MG63 (cell line): Measurements from ENCODE around the gene TNFRSF11A. TPM values are rescaled to one million over a fixed set of nuclear protein-coding genes. Genes with fewer than 3 reads are reported as not detected.

ENCODE experiments used
- DNase-seq: peaks from one replicate; pipeline ENCODE4 v3.0.0-alpha.2; 2020
- H3K27me3 ChIP-seq: fragments of 250-450 bp; sonication (Bioruptor Pico); 2 replicates; pipeline ENCODE4 v1.5.1; 2020; ENCODE audit warnings: mild to moderate bottlenecking, moderate library complexity
- H3K36me3 ChIP-seq: fragments of 250-450 bp; sonication (Bioruptor Pico); 2 replicates; pipeline ENCODE4 v1.5.1; 2020; ENCODE audit warnings: mild to moderate bottlenecking, moderate library complexity
- H3K4me3 ChIP-seq: fragments of 250-450 bp; sonication (Bioruptor Pico); 2 replicates; pipeline ENCODE4 v1.5.1; 2020; ENCODE audit warnings: mild to moderate bottlenecking, moderate library complexity
- H3K9me3 ChIP-seq: fragments of 250-450 bp; sonication (Bioruptor Pico); 2 replicates; pipeline ENCODE4 v1.5.1; 2020; ENCODE audit warnings: mild to moderate bottlenecking, moderate library complexity
- total RNA-seq: library from RNA; depleted of rRNA; stranded (reverse); fragments of >200 nt; shearing (Covaris generic); gene quantifications from 2 replicates; pipeline ENCODE4 v1.2.3, GENCODE V29; 2014; ENCODE audit warnings: low replicate concordance; rRNA removed

The TNFRSF11A gene
- 1.8 and 7.0 TPM in 2 replicates for total RNA-seq

GRCh38 chr18:62324917-62325805, at the start of gene TNFRSF11A:
TSS of gene TNFRSF11A (plus strand) at chr18:62325310. CDS start at chr18:62325353, 43 bp downstream.
- peak; percentile 37 for DNase-seq
- H3K36me3 ChIP-seq = no peaks in the 10 kb centered on the region

GRCh38 chr18:62277045-62277444, 48.1 kb upstream of the TNFRSF11A start:
- DNase-seq = no peak
- Histone ChIP-seq H3K9me3 (no peaks in the 10 kb centered on the region), H3K36me3 (peaks cover 2% of the 10 kb centered on the region; the same call in 1 of the 2 replicates), H3K4me3 (no peak overlapping the region), H3K27me3 (no peaks in the 10 kb centered on the region)

More at GRCh38 chr18:62324917-62325805, at the start of gene TNFRSF11A:
- Histone ChIP-seq H3K9me3 (no peaks in the 10 kb centered on the region), H3K4me3 (peak within 1 kb of the TSS; percentile 51), H3K27me3 (peaks cover 11% of the 10 kb centered on the region)

- Histone ChIP-seq H3K36me3 (peaks cover 2% of the 10 kb centered on the region), H3K27me3 (no peaks in the 10 kb centered on the region), H3K9me3 (no peaks in the 10 kb centered on the region), H3K4me3 (no peak overlapping the region)
- DNase-seq = no peak
Measured at GRCh38 chr18:62279561-62279960, 45.5 kb upstream of the TNFRSF11A start.

- DNase-seq = no peak
- Histone ChIP-seq H3K9me3 (no peaks in the 10 kb centered on the region), H3K27me3 (no peaks in the 10 kb centered on the region), H3K4me3 (no peak overlapping the region), H3K36me3 (peaks cover 2% of the 10 kb centered on the region)
Measured at GRCh38 chr18:62280058-62280457, 45.1 kb upstream of the TNFRSF11A start.

GRCh38 chr18:62280786-62281185, 44.3 kb upstream of the TNFRSF11A start:
- H3K4me3 ChIP-seq = no peak overlapping the region
- H3K27me3 ChIP-seq = no peaks in the 10 kb centered on the region
- peaks cover 2% of the 10 kb centered on the region for H3K36me3 ChIP-seq
- no peaks in the 10 kb centered on the region for H3K9me3 ChIP-seq
- no peak for DNase-seq

- Histone ChIP-seq H3K9me3 (no peaks in the 10 kb centered on the region), H3K4me3 (no peak overlapping the region), H3K27me3 (no peaks in the 10 kb centered on the region), H3K36me3 (peaks cover 2% of the 10 kb centered on the region)
- no peak for DNase-seq
Measured at GRCh38 chr18:62281684-62282083, 43.4 kb upstream of the TNFRSF11A start.

GRCh38 chr18:62282188-62282629, 42.9 kb upstream of the TNFRSF11A start:
- peak; percentile 11 for DNase-seq
- Histone ChIP-seq H3K36me3 (peaks cover 3% of the 10 kb centered on the region), H3K27me3 (no peaks in the 10 kb centered on the region), H3K9me3 (no peaks in the 10 kb centered on the region), H3K4me3 (no peak overlapping the region)

- H3K36me3 ChIP-seq = peaks cover 5% of the 10 kb centered on the region
- DNase-seq = no peak
- no peaks in the 10 kb centered on the region for H3K27me3 ChIP-seq
- no peaks in the 10 kb centered on the region for H3K9me3 ChIP-seq
- no peak overlapping the region for H3K4me3 ChIP-seq
Measured at GRCh38 chr18:62284637-62285036, 40.5 kb upstream of the TNFRSF11A start.

- H3K27me3 ChIP-seq = no peaks in the 10 kb centered on the region
- H3K9me3 ChIP-seq = no peaks in the 10 kb centered on the region
- no peak for DNase-seq
- H3K36me3 ChIP-seq = peaks cover 5% of the 10 kb centered on the region
- H3K4me3 ChIP-seq = no peak overlapping the region
Measured at GRCh38 chr18:62285281-62285680, 39.8 kb upstream of the TNFRSF11A start.

GRCh38 chr18:62287781-62288664, 37.1 kb upstream of the TNFRSF11A start:
- peaks cover 4% of the 10 kb centered on the region for H3K36me3 ChIP-seq
- no peak for DNase-seq
- no peaks in the 10 kb centered on the region for H3K9me3 ChIP-seq
- H3K27me3 ChIP-seq = no peaks in the 10 kb centered on the region
- no peak overlapping the region for H3K4me3 ChIP-seq

GRCh38 chr18:62288665-62289008, 36.5 kb upstream of the TNFRSF11A start:
- no peaks in the 10 kb centered on the region; the same call in 1 of the 2 replicates for H3K9me3 ChIP-seq
- peaks cover 3% of the 10 kb centered on the region for H3K36me3 ChIP-seq
- no peaks in the 10 kb centered on the region for H3K27me3 ChIP-seq
- no peak for DNase-seq
- no peak overlapping the region for H3K4me3 ChIP-seq

- DNase-seq = no peak
- Histone ChIP-seq H3K9me3 (peaks cover 1% of the 10 kb centered on the region; the same call in 1 of the 2 replicates), H3K36me3 (peaks cover 5% of the 10 kb centered on the region), H3K4me3 (no peak overlapping the region), H3K27me3 (no peaks in the 10 kb centered on the region)
Measured at GRCh38 chr18:62289047-62289446, 36.1 kb upstream of the TNFRSF11A start.

GRCh38 chr18:62294073-62294472, 31.0 kb upstream of the TNFRSF11A start:
- no peak for DNase-seq
- H3K27me3 ChIP-seq = no peaks in the 10 kb centered on the region

GRCh38 chr18:62300359-62300963, 24.6 kb upstream of the TNFRSF11A start:
- H3K9me3 ChIP-seq = no peaks in the 10 kb centered on the region

More at GRCh38 chr18:62294073-62294472, 31.0 kb upstream of the TNFRSF11A start:
- Histone ChIP-seq H3K36me3 (peaks cover 2% of the 10 kb centered on the region), H3K4me3 (no peak overlapping the region), H3K9me3 (peaks cover 2% of the 10 kb centered on the region; the same call in 1 of the 2 replicates)

GRCh38 chr18:62301322-62301721, 23.8 kb upstream of the TNFRSF11A start:
- Histone ChIP-seq H3K36me3 (no peaks in the 10 kb centered on the region; the same call in none of the 2 replicates), H3K9me3 (no peaks in the 10 kb centered on the region), H3K27me3 (no peaks in the 10 kb centered on the region), H3K4me3 (no peak overlapping the region)
- DNase-seq = no peak

More at GRCh38 chr18:62300359-62300963, 24.6 kb upstream of the TNFRSF11A start:
- no peak for DNase-seq
- no peaks in the 10 kb centered on the region for H3K27me3 ChIP-seq
- H3K4me3 ChIP-seq = no peak overlapping the region
- H3K36me3 ChIP-seq = no peaks in the 10 kb centered on the region; the same call in none of the 2 replicates

- Histone ChIP-seq H3K4me3 (no peak overlapping the region), H3K36me3 (peaks cover 3% of the 10 kb centered on the region; the same call in 1 of the 2 replicates), H3K9me3 (no peaks in the 10 kb centered on the region), H3K27me3 (no peaks in the 10 kb centered on the region)
- no peak for DNase-seq
Measured at GRCh38 chr18:62312851-62313250, 12.3 kb upstream of the TNFRSF11A start.
